DND-41 (cell line): ENCODE measurements around the gene ANKRD12.

Experiments
- ATAC-seq: fragments of 200-7000 bp; cut with Tn5 transposase; 3 replicates; pipeline ENCODE4 v1.9.1; 2021; ENCODE audit warnings: low read depth; ENCODE audit not compliant: insufficient read depth
- DNase-seq: peaks from one replicate; pipeline ENCODE4 v3.0.0-alpha.2; 2020
- H2AFZ ChIP-seq: 2 replicates; pipeline ENCODE4 v1.6.0; 2012; ENCODE audit warnings: low read depth, low read length
- H3K27ac ChIP-seq: 2 replicates; pipeline ENCODE4 v1.5.1; 2012; ENCODE audit warnings: low read length, inconsistent platforms
- H3K27me3 ChIP-seq: fragments of 200-600 bp; sonication (generic); 2 replicates; pipeline ENCODE4 v1.6.0; 2012; ENCODE audit warnings: low read length, mild to moderate bottlenecking, inconsistent platforms; ENCODE audit not compliant: insufficient read depth, poor library complexity
- H3K36me3 ChIP-seq: 2 replicates; pipeline ENCODE4 v1.5.1; 2012; ENCODE audit warnings: low read length, inconsistent platforms; ENCODE audit not compliant: insufficient read depth
- H3K4me1 ChIP-seq: 2 replicates; pipeline ENCODE4 v1.5.1; 2012; ENCODE audit warnings: mild to moderate bottlenecking, low read length; ENCODE audit not compliant: insufficient read depth
- H3K4me2 ChIP-seq: 2 replicates; pipeline ENCODE4 v1.6.0; 2012; ENCODE audit warnings: mild to moderate bottlenecking, moderate library complexity, low read length, inconsistent platforms; ENCODE audit not compliant: insufficient read depth
- H3K4me3 ChIP-seq, 2 experiments: fragments of 200-600 bp in 1 of 2; shearing (Covaris generic) in 1 of 2; 2 replicates each; pipeline ENCODE4 v1.5.1; 2012 to 2016; ENCODE audit warnings: inconsistent platforms in 2 of 2, low read length in 2 of 2, mild to moderate bottlenecking in 2 of 2, low read depth in 1 of 2, moderate library complexity in 1 of 2
- H3K79me2 ChIP-seq: 2 replicates; pipeline ENCODE4 v1.6.0; 2012; ENCODE audit warnings: low read length, inconsistent platforms; ENCODE audit not compliant: insufficient read depth
- H3K9ac ChIP-seq: 2 replicates; pipeline ENCODE4 v1.6.0; 2012; ENCODE audit warnings: low read depth, mild to moderate bottlenecking, inconsistent platforms, low read length, moderate library complexity
- H3K9me3 ChIP-seq: 2 replicates; pipeline ENCODE4 v1.5.1; 2012; ENCODE audit warnings: low read length, moderate library complexity, mild to moderate bottlenecking, inconsistent platforms; ENCODE audit not compliant: insufficient read depth, severe bottlenecking
- H4K20me1 ChIP-seq: 2 replicates; pipeline ENCODE4 v1.6.0; 2012; ENCODE audit warnings: low read length; ENCODE audit not compliant: insufficient read depth
- CTCF ChIP-seq: IDR thresholded peaks from 2 replicates; pipeline ENCODE4 v1.5.1; 2012; ENCODE audit warnings: borderline replicate concordance, low read length, moderate library complexity, mild to moderate bottlenecking; ENCODE audit not compliant: poor library complexity, severe bottlenecking; ENCODE audit errors: extremely low read depth
- EZH2 ChIP-seq: IDR thresholded peaks from 3 replicates; pipeline ENCODE4 v1.6.1; 2012; ENCODE audit warnings: borderline replicate concordance, low read depth, mild to moderate bottlenecking, moderate library complexity, low read length, inconsistent platforms; ENCODE audit not compliant: severe bottlenecking

Gene ANKRD12

DNA sequence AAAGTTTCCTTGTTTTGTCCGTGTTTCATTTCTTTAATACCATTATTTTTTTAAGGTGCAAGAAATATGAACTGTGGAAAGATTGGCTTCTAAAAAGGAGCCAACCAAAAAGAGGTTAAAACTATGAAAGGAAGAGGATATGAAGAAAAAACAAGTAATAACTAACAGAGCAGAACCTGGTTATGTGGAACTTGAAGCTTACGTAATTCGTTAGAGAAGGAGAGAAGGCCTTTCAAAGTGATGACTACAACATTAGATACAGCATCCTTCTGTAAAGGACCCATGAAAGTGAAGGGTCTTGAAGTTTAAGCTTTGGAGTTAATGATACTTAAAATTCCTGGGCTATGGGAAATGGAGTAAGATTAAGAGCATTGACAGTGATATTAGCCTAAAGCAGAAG lies 84.5 kb downstream of the ANKRD12 start:
- ATAC-seq (no peak), DNase-seq (no peak)
- Histone ChIP-seq H3K9ac (no peak overlapping the region), H3K27me3 (no peaks in the 10 kb centered on the region), H4K20me1 (no peaks in the 10 kb centered on the region), H3K9me3 (no peaks in the 10 kb centered on the region), H2AFZ (no peak overlapping the region), H3K27ac (no peak overlapping the region), H3K4me1 (no peaks in the 10 kb centered on the region), H3K79me2 (no peaks in the 10 kb centered on the region), H3K36me3 (peaks cover 50% of the 10 kb centered on the region; the same call in 1 of the 2 replicates), H3K4me2 (no peak overlapping the region), H3K4me3 (no peak overlapping the region)
- no peak for TF ChIP-seq EZH2

GRCh38 chr18:9221661-9222060 lies 85.1 kb downstream of the ANKRD12 start:
- no peaks in the 10 kb centered on the region for H3K27me3 ChIP-seq
- ATAC-seq = no peak
- no peak for DNase-seq
- no peak overlapping the region for H3K4me3 ChIP-seq
- no peak overlapping the region for H2AFZ ChIP-seq
- no peaks in the 10 kb centered on the region for H4K20me1 ChIP-seq
- H3K79me2 ChIP-seq = no peaks in the 10 kb centered on the region
- H3K9me3 ChIP-seq = no peaks in the 10 kb centered on the region
- TF ChIP-seq CTCF = no peak
- no peak for TF ChIP-seq EZH2
- no peak overlapping the region for H3K4me2 ChIP-seq
- no peaks in the 10 kb centered on the region for H3K4me1 ChIP-seq
- no peak overlapping the region for H3K9ac ChIP-seq
- H3K27ac ChIP-seq = no peak overlapping the region
- H3K36me3 ChIP-seq = peaks cover 51% of the 10 kb centered on the region; the same call in 1 of the 2 replicates

GRCh38 chr18:9223356-9223755 lies 86.8 kb downstream of the ANKRD12 start:
- no peak overlapping the region for H2AFZ ChIP-seq
- H3K79me2 ChIP-seq = no peaks in the 10 kb centered on the region
- no peaks in the 10 kb centered on the region for H3K27me3 ChIP-seq
- TF ChIP-seq EZH2 = no peak
- no peak for TF ChIP-seq CTCF
- no peak overlapping the region for H3K4me3 ChIP-seq
- ATAC-seq = no peak
- H3K4me2 ChIP-seq = no peak overlapping the region
- no peak overlapping the region for H3K27ac ChIP-seq
- H3K9me3 ChIP-seq = no peaks in the 10 kb centered on the region
- DNase-seq = no peak
- H3K4me1 ChIP-seq = no peaks in the 10 kb centered on the region
- H3K9ac ChIP-seq = no peak overlapping the region
- peaks cover 61% of the 10 kb centered on the region; the same call in 1 of the 2 replicates for H3K36me3 ChIP-seq
- H4K20me1 ChIP-seq = no peaks in the 10 kb centered on the region

- Histone ChIP-seq H3K36me3 (peaks cover 56% of the 10 kb centered on the region; the same call in 1 of the 2 replicates), H3K79me2 (peaks cover 2% of the 10 kb centered on the region; the same call in 1 of the 2 replicates), H3K27ac (no peak overlapping the region), H3K4me3 (no peak overlapping the region), H2AFZ (no peak overlapping the region), H3K9me3 (peaks cover 16% of the 10 kb centered on the region), H4K20me1 (no peaks in the 10 kb centered on the region), H3K27me3 (no peaks in the 10 kb centered on the region), H3K9ac (no peak overlapping the region), H3K4me2 (no peak overlapping the region), H3K4me1 (no peaks in the 10 kb centered on the region)
- DNase-seq (no peak), ATAC-seq (no peak)
- no peak for TF ChIP-seq EZH2
Measured at GRCh38 chr18:9226463-9226862, 89.9 kb downstream of the ANKRD12 start.
